Bronchial epithelial cell (primary cell): ENCODE data around the gene ATAD5. TPM values are rescaled to one million over a fixed set of nuclear protein-coding genes. Genes with fewer than 3 reads are reported as not detected.

ENCODE experiments used
- DNase-seq: peaks from one replicate; pipeline ENCODE4 v3.0.0-alpha.2; 2010; ENCODE audit warnings: low read depth
- FAIRE-seq: peaks from 2 replicates; lab custom pipeline; 2011; peaks lifted over from hg19 to GRCh38; lab: Jason Lieb, UNC
- H3K27me3 ChIP-seq: 2 replicates; pipeline ENCODE4 v1.5.1; 2011; ENCODE audit warnings: low read length; ENCODE audit not compliant: control insufficient read depth, insufficient read depth
- H3K36me3 ChIP-seq: 2 replicates; pipeline ENCODE4 v1.5.1; 2011; ENCODE audit warnings: low read length; ENCODE audit not compliant: control insufficient read depth, insufficient read depth
- H3K4me3 ChIP-seq: 2 replicates; pipeline ENCODE4 v1.5.1; 2011; ENCODE audit warnings: mild to moderate bottlenecking, low read depth, low read length, control low read depth
- total RNA-seq: library from RNA; depleted of rRNA; stranded (reverse); fragments of >200 nt; gene quantifications from 2 replicates; pipeline ENCODE4 v1.2.1, GENCODE V29; 2014
- TF ChIP-seq, protein P1 (sequence below): IDR thresholded peaks from 2 replicates; pipeline ENCODE4 v1.5.1; 2011; ENCODE audit warnings: mild to moderate bottlenecking, moderate library complexity, low read length, control low read depth, inconsistent platforms; ENCODE audit not compliant: insufficient read depth, severe bottlenecking

ATAD5 gene
- total RNA-seq, 1 donor from 2014 or later: 0.53 TPM

DNA sequence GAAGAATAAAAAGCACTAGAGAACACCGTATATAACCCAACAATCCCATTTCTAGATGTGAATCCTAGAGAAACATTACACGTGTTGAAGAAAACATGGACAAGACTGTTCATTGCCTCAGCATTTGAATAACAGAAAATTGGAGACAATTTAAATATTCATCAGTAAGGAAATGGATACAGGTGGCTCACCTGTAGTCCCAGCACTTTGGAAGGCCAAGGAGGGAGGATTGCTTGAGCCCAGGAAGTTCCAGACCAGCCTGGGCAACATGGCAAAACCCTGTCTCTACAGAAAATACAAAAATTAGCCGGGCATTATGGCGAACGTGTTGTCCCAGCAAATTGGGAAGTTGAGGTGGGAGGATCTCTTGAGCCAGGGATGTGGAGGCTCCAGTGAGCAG is 2.7 kb upstream of the ATAD5 start:
- FAIRE-seq (no peak), DNase-seq (no peak)
- Histone ChIP-seq H3K4me3 (no peak overlapping the region), H3K36me3 (no peaks in the 10 kb centered on the region), H3K27me3 (no peaks in the 10 kb centered on the region)
- TF ChIP-seq, protein P1, sequence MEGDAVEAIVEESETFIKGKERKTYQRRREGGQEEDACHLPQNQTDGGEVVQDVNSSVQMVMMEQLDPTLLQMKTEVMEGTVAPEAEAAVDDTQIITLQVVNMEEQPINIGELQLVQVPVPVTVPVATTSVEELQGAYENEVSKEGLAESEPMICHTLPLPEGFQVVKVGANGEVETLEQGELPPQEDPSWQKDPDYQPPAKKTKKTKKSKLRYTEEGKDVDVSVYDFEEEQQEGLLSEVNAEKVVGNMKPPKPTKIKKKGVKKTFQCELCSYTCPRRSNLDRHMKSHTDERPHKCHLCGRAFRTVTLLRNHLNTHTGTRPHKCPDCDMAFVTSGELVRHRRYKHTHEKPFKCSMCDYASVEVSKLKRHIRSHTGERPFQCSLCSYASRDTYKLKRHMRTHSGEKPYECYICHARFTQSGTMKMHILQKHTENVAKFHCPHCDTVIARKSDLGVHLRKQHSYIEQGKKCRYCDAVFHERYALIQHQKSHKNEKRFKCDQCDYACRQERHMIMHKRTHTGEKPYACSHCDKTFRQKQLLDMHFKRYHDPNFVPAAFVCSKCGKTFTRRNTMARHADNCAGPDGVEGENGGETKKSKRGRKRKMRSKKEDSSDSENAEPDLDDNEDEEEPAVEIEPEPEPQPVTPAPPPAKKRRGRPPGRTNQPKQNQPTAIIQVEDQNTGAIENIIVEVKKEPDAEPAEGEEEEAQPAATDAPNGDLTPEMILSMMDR: no peak

DNA sequence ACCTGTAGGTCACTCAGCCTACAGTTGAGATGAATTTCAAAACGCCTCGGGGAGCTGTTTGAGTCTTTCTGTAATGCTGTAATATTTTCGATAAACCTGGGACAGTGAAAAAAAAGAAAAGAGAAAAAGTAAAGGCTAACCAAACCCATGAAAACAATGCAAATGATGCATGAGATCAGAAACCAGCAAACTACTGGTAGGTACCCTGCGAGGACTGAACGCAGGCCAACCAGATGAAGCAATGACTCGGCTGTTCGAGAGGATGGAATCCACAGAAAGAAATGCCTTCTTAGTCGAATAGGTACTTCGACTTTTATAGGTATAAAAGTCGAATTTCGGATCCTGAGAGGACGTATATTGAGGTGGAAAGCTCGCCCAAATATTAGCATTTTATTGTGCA is 509 bp upstream of the ATAD5 start:
- FAIRE-seq: no peak
- Histone ChIP-seq H3K4me3 (peak overlapping the region; percentile 92), H3K27me3 (no peaks in the 10 kb centered on the region), H3K36me3 (no peaks in the 10 kb centered on the region)
- TF ChIP-seq, protein P1: no peak
- no peak for DNase-seq

DNA sequence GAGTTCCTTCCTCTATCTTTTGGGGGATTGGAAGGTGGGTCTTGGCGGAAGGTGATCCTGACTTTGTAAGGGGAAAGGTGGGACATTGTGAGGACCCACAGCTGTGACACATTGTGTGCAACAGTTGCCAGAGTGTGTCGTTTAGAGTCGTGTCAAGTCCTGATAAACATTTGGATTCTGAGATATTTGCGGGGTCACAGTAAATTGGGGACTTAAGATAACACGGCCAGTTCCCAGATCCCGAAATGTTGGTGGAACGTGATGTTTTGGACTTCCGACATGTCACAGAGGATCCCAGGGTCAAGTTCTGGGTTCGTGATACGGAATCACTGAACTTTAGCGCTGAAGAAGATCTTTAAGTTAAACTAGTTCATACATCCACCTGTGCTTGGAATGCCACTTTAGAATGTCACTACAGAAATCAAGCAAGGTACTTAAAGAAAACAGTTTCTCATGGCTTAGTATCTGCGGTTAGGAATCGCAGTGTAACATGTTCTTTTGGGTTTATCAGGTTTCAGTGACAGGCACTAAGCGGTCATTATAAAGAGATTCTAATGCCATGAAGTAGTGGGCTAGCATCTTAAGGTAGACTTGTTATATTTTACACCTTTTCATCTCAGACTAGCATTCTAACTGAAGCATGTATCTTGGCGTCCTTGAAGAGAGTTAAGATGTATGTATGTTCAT is 815 bp downstream of the ATAD5 start:
- peak overlapping the region; percentile 92 for H3K4me3 ChIP-seq
- TF ChIP-seq, protein P1: no peak
- FAIRE-seq (no peak), DNase-seq (no peak)
- no peaks in the 10 kb centered on the region for H3K36me3 ChIP-seq
- no peaks in the 10 kb centered on the region for H3K27me3 ChIP-seq

DNA sequence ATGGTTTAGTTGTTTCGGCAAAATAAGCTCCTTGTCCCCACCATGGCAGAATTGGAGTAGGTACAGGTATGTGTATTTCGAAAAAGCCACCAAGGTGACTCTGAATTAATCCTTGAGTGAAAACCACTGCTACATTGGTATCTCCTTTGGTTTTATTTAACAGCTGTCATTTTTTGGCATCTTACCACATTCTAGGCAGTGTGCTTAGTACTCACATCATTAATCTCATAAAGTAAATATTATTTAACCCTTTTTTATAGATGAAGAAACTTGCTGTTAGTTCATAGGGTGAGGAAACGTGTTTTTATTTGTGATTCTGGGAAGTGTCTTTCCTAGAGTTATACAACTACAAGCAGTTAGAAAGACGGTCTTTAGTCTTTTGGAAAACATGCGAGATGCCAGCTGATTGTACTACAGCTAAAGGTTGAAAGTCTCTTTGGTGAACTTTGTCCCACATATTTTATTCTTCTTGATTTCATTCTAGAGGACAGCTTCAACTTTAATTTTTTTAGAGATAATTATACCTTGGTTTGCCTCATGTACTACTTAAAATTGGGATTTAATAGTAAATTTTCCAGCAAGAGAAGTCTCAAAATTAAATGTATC is 6.5 kb downstream of the ATAD5 start:
- DNase-seq (no peak), FAIRE-seq (no peak)
- TF ChIP-seq, protein P1: no peak
- H3K4me3 ChIP-seq: no peak overlapping the region
- no peaks in the 10 kb centered on the region for H3K36me3 ChIP-seq
- no peaks in the 10 kb centered on the region for H3K27me3 ChIP-seq

DNA sequence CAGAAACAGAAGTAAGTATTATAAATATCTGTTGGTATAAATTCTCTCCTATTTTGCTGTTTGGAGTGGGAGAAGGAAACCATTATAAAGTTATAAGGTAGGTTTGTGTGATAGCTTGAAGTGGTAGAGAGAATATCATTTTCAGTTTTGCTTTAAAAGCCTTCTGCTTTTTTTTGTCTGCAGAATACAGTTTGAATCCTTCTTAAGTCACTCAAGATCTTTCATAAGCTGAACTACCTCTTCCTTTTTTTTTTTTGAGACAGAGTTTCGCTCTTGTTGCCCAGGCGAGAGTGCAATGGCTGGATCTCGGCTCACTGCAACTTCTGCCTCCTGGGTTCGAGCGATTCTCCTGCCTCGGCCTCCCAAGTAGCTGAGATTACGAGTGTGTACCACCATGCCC is 9.0 kb downstream of the ATAD5 start:
- Histone ChIP-seq H3K36me3 (no peaks in the 10 kb centered on the region), H3K4me3 (no peak overlapping the region)
- no peak for FAIRE-seq

More for the DNA sequence above, 9.0 kb downstream of the ATAD5 start:
- TF ChIP-seq, protein P1: no peak
- H3K27me3 ChIP-seq: no peaks in the 10 kb centered on the region
- DNase-seq: no peak
